Lung (tissue), 12 donors: Measurements from ENCODE around the gene APLN. TPM values are rescaled to one million over a fixed set of nuclear protein-coding genes. Genes with fewer than 3 reads are reported as not detected.

ENCODE experiments used
- ATAC-seq: fragments of 200-7000 bp; cut with Tn5 transposase; one replicate; pipeline ENCODE4 v1.9.1; 2020; ENCODE audit warnings: moderate number of reproducible peaks; ENCODE audit not compliant: insufficient read depth, low FRiP score
- DNase-seq, 3 donors: peaks; one replicate each; pipeline ENCODE4 v3.0.0-alpha.2; 2013 to 2017
- H3K27ac ChIP-seq, 2 donors: one replicate each; pipeline ENCODE4 v1.5.1; 2013; ENCODE audit warnings: mild to moderate bottlenecking in 2 of 2, moderate library complexity in 2 of 2, control low read depth in 1 of 2, inconsistent platforms in 1 of 2, low read depth in 1 of 2, low read length in 1 of 2
- H3K27me3 ChIP-seq, 3 donors: one replicate each; pipeline ENCODE4 v1.5.1; 2013; ENCODE audit warnings: low read length in 2 of 3; ENCODE audit not compliant: control insufficient read depth in 3 of 3, insufficient read depth in 3 of 3
- H3K36me3 ChIP-seq, 4 donors: one replicate each; pipeline ENCODE4 v1.5.1; 2013; ENCODE audit warnings: low read length in 4 of 4, mild to moderate bottlenecking in 1 of 4, moderate library complexity in 1 of 4; ENCODE audit not compliant: control insufficient read depth in 4 of 4, insufficient read depth in 4 of 4
- H3K4me1 ChIP-seq, 5 donors: one replicate each; pipeline ENCODE4 v1.5.1; 2013; ENCODE audit warnings: low read length in 5 of 5, mild to moderate bottlenecking in 2 of 5, moderate library complexity in 1 of 5; ENCODE audit not compliant: control insufficient read depth in 5 of 5, insufficient read depth in 5 of 5
- H3K4me3 ChIP-seq: one replicate; pipeline ENCODE4 v1.5.1; 2013; ENCODE audit warnings: mild to moderate bottlenecking, control low read depth, moderate library complexity
- H3K9ac ChIP-seq, 2 donors: one replicate each; pipeline ENCODE4 v1.5.1; 2013; ENCODE audit warnings: low read length in 2 of 2, control low read depth in 1 of 2; ENCODE audit not compliant: insufficient read depth in 1 of 2
- H3K9me3 ChIP-seq, 4 donors: one replicate each; pipeline ENCODE4 v1.5.1; 2013; ENCODE audit warnings: low read length in 3 of 4, mild to moderate bottlenecking in 1 of 4, moderate library complexity in 1 of 4; ENCODE audit not compliant: control insufficient read depth in 4 of 4, insufficient read depth in 3 of 4
- WGBS, 2 donors: extraction: QIAGEN DNeasy Blood & Tissue Kit; methylation state at CpG; one replicate each; pipeline ENCODE4 v1.1.7; 2013; 5-methylcytosine and 5-hydroxymethylcytosine counted together
- polyA plus RNA-seq, 2 donors: library from polyadenylated mRNA; stranded (reverse); fragments of 200-250 nt; gene quantifications; one replicate each; pipeline ENCODE4 v1.2.1, GENCODE V29; 2013
- total RNA-seq, 2 donors: library from RNA; depleted of rRNA in 1 of 2; stranded (reverse); fragments of >200 nt in 1 of 2; gene quantifications; one replicate each; pipeline ENCODE4 v1.2.1, GENCODE V29; 2014 to 2021
- TF ChIP-seq, protein P1 (sequence below): IDR thresholded peaks from 2 replicates; pipeline ENCODE4 v1.5.1; 2012; ENCODE audit warnings: mild to moderate bottlenecking; ENCODE audit errors: control extremely low read depth, extremely low read depth
- donor health status: control.
- donor health status: control.
- donor health status: Bipolar disorder and iron deficiency.
- donor health status: healthy.
- donor health status: DM: yes; HTN: yes; CAD: no.

The APLN gene
- total and polyA plus RNA-seq, 4 donors = 1.8 to 10.4 (median 5.7) TPM

DNA sequence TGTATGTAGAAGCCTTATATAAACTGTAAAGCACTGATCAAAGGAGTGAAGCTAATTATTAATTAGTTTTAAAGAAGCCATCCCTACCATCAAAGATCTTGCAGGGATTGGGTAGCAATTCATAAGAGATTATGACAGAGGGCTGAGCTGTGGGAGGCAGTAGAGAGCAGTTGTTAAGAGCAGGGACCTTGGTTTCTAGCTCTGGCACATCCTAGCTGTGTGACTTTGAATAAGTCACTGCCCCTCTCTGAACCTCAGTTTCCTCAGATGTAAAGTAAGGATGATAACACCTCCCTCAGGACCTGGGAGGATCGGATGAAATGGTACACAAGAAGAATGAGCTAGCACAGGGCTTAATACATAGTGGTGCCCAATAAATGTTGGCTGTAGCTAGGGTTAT is 45.4 kb downstream of the APLN start:
- TF ChIP-seq, protein P1, sequence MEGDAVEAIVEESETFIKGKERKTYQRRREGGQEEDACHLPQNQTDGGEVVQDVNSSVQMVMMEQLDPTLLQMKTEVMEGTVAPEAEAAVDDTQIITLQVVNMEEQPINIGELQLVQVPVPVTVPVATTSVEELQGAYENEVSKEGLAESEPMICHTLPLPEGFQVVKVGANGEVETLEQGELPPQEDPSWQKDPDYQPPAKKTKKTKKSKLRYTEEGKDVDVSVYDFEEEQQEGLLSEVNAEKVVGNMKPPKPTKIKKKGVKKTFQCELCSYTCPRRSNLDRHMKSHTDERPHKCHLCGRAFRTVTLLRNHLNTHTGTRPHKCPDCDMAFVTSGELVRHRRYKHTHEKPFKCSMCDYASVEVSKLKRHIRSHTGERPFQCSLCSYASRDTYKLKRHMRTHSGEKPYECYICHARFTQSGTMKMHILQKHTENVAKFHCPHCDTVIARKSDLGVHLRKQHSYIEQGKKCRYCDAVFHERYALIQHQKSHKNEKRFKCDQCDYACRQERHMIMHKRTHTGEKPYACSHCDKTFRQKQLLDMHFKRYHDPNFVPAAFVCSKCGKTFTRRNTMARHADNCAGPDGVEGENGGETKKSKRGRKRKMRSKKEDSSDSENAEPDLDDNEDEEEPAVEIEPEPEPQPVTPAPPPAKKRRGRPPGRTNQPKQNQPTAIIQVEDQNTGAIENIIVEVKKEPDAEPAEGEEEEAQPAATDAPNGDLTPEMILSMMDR = no peak
- no peak overlapping the region for H3K4me3 ChIP-seq
- H3K27ac ChIP-seq = no peak overlapping the region
- H3K36me3 ChIP-seq = no peaks in the 10 kb centered on the region
- peaks cover 0 to under 1% (median 0%) of the 10 kb centered on the region in 5 donors for H3K4me1 ChIP-seq
- no peak for ATAC-seq
- WGBS, 2 donors = 61 to 95% methylated on average over 1 of the region's 1 CpG
- peaks cover 0 to 9% (median 0%) of the 10 kb centered on the region in 3 donors for H3K27me3 ChIP-seq
- no peak for DNase-seq
- no peak overlapping the region for H3K9ac ChIP-seq
- peaks cover 0 to 3% (median 1%) of the 10 kb centered on the region in 4 donors for H3K9me3 ChIP-seq

DNA sequence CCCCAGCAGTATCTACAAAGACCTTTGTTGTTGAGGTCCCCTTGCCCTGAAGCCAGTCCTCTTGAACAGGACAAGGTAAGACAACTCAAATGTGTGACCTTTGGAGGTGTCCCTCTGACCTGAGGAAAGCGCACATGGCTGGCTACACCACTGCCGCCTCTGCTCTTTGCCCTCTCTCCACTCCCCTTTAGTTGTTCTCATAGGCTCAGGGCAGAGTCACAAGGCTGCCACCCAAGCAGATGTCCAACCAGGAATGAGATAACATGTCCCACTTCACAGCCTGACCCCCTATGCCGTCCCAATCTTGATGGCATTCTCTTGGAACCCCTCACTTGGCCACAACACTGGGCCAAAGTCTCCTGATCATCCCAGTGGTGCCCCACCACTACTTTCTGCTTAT is 46.3 kb downstream of the APLN start:
- ATAC-seq = no peak
- 78 to 100% methylated on average over 3 of the region's 3 CpGs for WGBS, 2 donors
- TF ChIP-seq, protein P1 = no peak
- Histone ChIP-seq H3K27ac (no peak overlapping the region), H3K36me3 (no peaks in the 10 kb centered on the region), H3K9ac (no peak overlapping the region), H3K27me3 (peaks cover 0 to 6% (median 0%) of the 10 kb centered on the region in 3 donors), H3K9me3 (peaks cover 0 to 3% (median 1%) of the 10 kb centered on the region in 4 donors), H3K4me1 (peaks cover 0 to 4% (median 0%) of the 10 kb centered on the region in 5 donors), H3K4me3 (no peak overlapping the region)
- no peak for DNase-seq

DNA sequence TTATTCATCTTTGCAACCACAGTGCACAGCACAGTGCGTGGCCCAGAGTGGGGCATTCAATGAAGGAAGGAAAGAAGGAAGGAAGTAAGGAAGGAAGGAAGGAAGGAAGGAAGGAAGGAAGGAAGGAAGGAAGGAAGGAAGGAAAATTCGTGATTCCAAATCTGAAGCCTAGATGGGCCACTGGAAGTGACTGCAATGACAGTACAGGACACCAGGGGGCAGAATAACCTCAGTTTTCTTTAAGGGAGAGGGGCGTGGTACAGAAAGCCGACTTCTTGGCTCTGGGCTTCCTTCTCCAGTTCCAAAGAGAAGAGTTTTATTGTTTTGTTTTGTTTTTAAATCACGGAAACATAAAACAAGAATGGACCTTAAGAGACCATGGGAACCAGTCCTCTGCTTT is 47.8 kb downstream of the APLN start:
- Histone ChIP-seq H3K27me3 (peaks cover 0 to 7% (median 4%) of the 10 kb centered on the region in 3 donors), H3K9me3 (peaks cover 0 to 3% (median 1%) of the 10 kb centered on the region in 4 donors), H3K9ac (no peak overlapping the region), H3K27ac (no peak overlapping the region), H3K36me3 (no peaks in the 10 kb centered on the region), H3K4me1 (peaks cover 0 to 4% (median 0%) of the 10 kb centered on the region in 5 donors), H3K4me3 (no peak overlapping the region)
- WGBS, 2 donors = 3 to 6% methylated on average over 5 of the region's 5 CpGs
- TF ChIP-seq, protein P1 = peak; percentile 83
- peak; percentile 65 for ATAC-seq
- DNase-seq = peak; percentile 65 to 78 (median 76)

DNA sequence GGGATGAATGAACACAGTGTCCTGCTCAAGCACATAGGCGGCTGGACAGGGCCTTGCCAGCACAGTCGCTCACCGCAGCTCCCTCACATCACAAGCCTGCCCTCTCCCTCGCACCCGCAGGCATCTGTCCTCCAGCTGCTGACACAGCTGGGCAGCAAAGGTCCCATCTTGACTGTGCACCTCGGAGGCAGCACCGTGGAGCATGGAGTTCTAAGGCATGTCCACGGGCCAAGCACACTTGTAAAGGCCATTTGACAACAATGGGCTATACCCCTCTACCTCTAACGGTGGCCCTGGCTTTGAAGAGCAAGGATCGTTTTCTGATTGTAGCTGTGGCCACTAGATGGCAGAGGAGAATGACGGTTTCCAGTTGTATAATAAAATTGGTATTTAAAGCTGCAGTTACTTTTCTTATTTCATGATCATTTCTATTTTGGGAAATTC is 53.8 kb downstream of the APLN start:
- peak in 2 of 3 donors; percentile 20 to 36 for DNase-seq
- no peak for ATAC-seq
- Histone ChIP-seq H3K36me3 (no peaks in the 10 kb centered on the region), H3K9me3 (no peaks in the 10 kb centered on the region), H3K9ac (no peak overlapping the region), H3K4me1 (peaks cover 0 to 4% (median 0%) of the 10 kb centered on the region in 5 donors), H3K27ac (no peak overlapping the region), H3K27me3 (peaks cover 0 to 4% (median 4%) of the 10 kb centered on the region in 3 donors), H3K4me3 (no peak overlapping the region)
- WGBS, 2 donors = 39 to 42% methylated on average over 11 of the region's 11 CpGs
- TF ChIP-seq, protein P1 = peak; percentile 35
